HG03565 (cell line): ENCODE results near the gene FAAP20.

Source experiments
- ATAC-seq: cut with Tn5 transposase; IDR thresholded peaks from one replicate; pipeline ENCODE4 v1.9.1; 2021; ENCODE audit warnings: mild to moderate bottlenecking, moderate library complexity; ENCODE audit not compliant: unreplicated experiment

The FAAP20 gene

GRCh38 chr1:2180297-2181245, 14.0 kb downstream of the FAAP20 start:
- ATAC-seq, result no peak

- no peak for ATAC-seq
Measured at GRCh38 chr1:2179283-2180013, 15.1 kb downstream of the FAAP20 start.

GRCh38 chr1:2178875-2179274, 15.7 kb downstream of the FAAP20 start:
- no peak for ATAC-seq

- ATAC-seq, result no peak
Measured at GRCh38 chr1:2177946-2178538, 16.5 kb downstream of the FAAP20 start.

- ATAC-seq, result no peak
Measured at GRCh38 chr1:2177541-2177940, 17.0 kb downstream of the FAAP20 start.

- no peak for ATAC-seq
Measured at GRCh38 chr1:2176615-2177014, 18.0 kb downstream of the FAAP20 start.

GRCh38 chr1:2175681-2176454, 18.7 kb downstream of the FAAP20 start:
- no peak for ATAC-seq

GRCh38 chr1:2175055-2175414, 19.5 kb downstream of the FAAP20 start:
- ATAC-seq, result no peak

- no peak for ATAC-seq
Measured at GRCh38 chr1:2174348-2175054, 20.1 kb downstream of the FAAP20 start.

- ATAC-seq, result no peak
Measured at GRCh38 chr1:2173546-2174347, 20.8 kb downstream of the FAAP20 start.

- no peak for ATAC-seq
Measured at GRCh38 chr1:2172551-2173146, 21.9 kb downstream of the FAAP20 start.

GRCh38 chr1:2172012-2172411, 22.6 kb downstream of the FAAP20 start:
- no peak for ATAC-seq

- no peak for ATAC-seq
Measured at GRCh38 chr1:2170211-2170610, 24.4 kb downstream of the FAAP20 start.

GRCh38 chr1:2169200-2169836, 25.3 kb downstream of the FAAP20 start:
- ATAC-seq, result no peak

GRCh38 chr1:2168535-2168934, 26.0 kb downstream of the FAAP20 start:
- ATAC-seq, result no peak

GRCh38 chr1:2168090-2168489, 26.5 kb downstream of the FAAP20 start:
- ATAC-seq, result no peak

GRCh38 chr1:2166695-2167094, 27.9 kb downstream of the FAAP20 start:
- no peak for ATAC-seq

GRCh38 chr1:2166254-2166653, 28.3 kb downstream of the FAAP20 start:
- ATAC-seq, result no peak

GRCh38 chr1:2165646-2166045, 28.9 kb downstream of the FAAP20 start:
- no peak for ATAC-seq
